CD4-positive, alpha-beta T cell (primary cell): ENCODE results near the gene NACC2. TPM values are rescaled to one million over a fixed set of nuclear protein-coding genes. Genes with fewer than 3 reads are reported as not detected.

ENCODE experiments used
- ATAC-seq: fragments of 200-7000 bp; cut with Tn5 transposase; one replicate; pipeline ENCODE4 v1.10.0; 2022; ENCODE audit warnings: mild to moderate bottlenecking; ENCODE audit not compliant: poor library complexity
- CTCF ChIA-PET: fragments of 350-600 bp; sonication (Branson Sonifier 250); formaldehyde crosslinking; loops from one replicate; lab custom pipeline; 2021; ENCODE audit warnings: antibody characterized with exemption, inconsistent platforms; lab: Charles Lee
- POLR2A ChIA-PET: fragments of 350-600 bp; sonication (Branson Sonifier 250); formaldehyde crosslinking; loops from one replicate; lab custom pipeline; 2021; ENCODE audit warnings: antibody characterized with exemption, inconsistent platforms; lab: Charles Lee
- DNase-seq, 14 experiments: peaks; one replicate each; pipeline ENCODE4 v3.0.0-alpha.2; 2013 to 2020; ENCODE audit warnings: mixed read lengths in 2 of 14
- H3K27ac ChIP-seq, 2 donors: one replicate each; pipeline versions ENCODE4 v1.5.1 to v1.7.0; 2013; ENCODE audit warnings: low read length in 2 of 2, low read depth in 1 of 2, mild to moderate bottlenecking in 1 of 2
- H3K27me3 ChIP-seq, 2 experiments: 1 replicate in 1 of 2; 2 replicates in 1 of 2; pipeline versions ENCODE4 v1.6.1 to v1.7.0; 2013; ENCODE audit warnings: low read length in 2 of 2, control low read depth in 1 of 2, mild to moderate bottlenecking in 1 of 2, moderate library complexity in 1 of 2; ENCODE audit not compliant: insufficient read depth in 2 of 2, control insufficient read depth in 1 of 2
- H3K36me3 ChIP-seq: one replicate; pipeline ENCODE4 v1.6.1; 2013; ENCODE audit warnings: low read length, control low read depth; ENCODE audit not compliant: insufficient read depth
- H3K4me1 ChIP-seq: one replicate; pipeline ENCODE4 v1.6.1; 2013; ENCODE audit warnings: low read length, control low read depth; ENCODE audit not compliant: insufficient read depth
- H3K4me3 ChIP-seq: one replicate; pipeline ENCODE4 v1.5.1; 2013; ENCODE audit warnings: mild to moderate bottlenecking, low read length, moderate library complexity
- H3K9me3 ChIP-seq, 2 experiments: 1 replicate in 1 of 2; 2 replicates in 1 of 2; pipeline versions ENCODE4 v1.6.1 to v1.7.0; 2013; ENCODE audit warnings: low read length in 2 of 2, mild to moderate bottlenecking in 2 of 2, control low read depth in 1 of 2, moderate library complexity in 1 of 2; ENCODE audit not compliant: control insufficient read depth in 1 of 2, insufficient read depth in 1 of 2
- H3K27ac Mint-ChIP-seq: one replicate; pipeline ENCODE4 v1.8.0; 2020; ENCODE audit warnings: mixed read lengths
- H3K27me3 Mint-ChIP-seq: one replicate; pipeline ENCODE4 v1.8.0; 2021; ENCODE audit warnings: mixed read lengths
- H3K36me3 Mint-ChIP-seq: one replicate; pipeline ENCODE4 v1.8.0; 2021; ENCODE audit warnings: low read depth, mixed read lengths
- H3K4me1 Mint-ChIP-seq: one replicate; pipeline ENCODE4 v1.8.0; 2021; ENCODE audit warnings: low read depth, mixed read lengths
- H3K4me3 Mint-ChIP-seq: one replicate; pipeline ENCODE4 v1.8.0; 2020; ENCODE audit warnings: mild to moderate bottlenecking, mixed read lengths
- H3K9me3 Mint-ChIP-seq: one replicate; pipeline ENCODE4 v1.8.0; 2020; ENCODE audit warnings: mixed read lengths
- CTCF ChIP-seq: fragments of 200-600 bp; IDR thresholded peaks from one replicate; pipeline ENCODE4 v1.8.0; 2022; ENCODE audit warnings: antibody characterized with exemption, mild to moderate bottlenecking
- intact Hi-C, 2 experiments: fragments of 100-400 bp; cut with DNase I in 1 of 2; cut with micrococcal nuclease in 1 of 2; formaldehyde crosslinking; loops; one replicate each; pipeline versions ENCODE4 v1.15.1 to v1.9.0; 2023 to 2025; cut with DNase I, micrococcal nuclease
- total RNA-seq, 174 experiments: library from RNA in 2 of 174; stranded (reverse) in 2 of 174; gene quantifications; one replicate each; pipeline ENCODE4 v1.2.3 and lab custom pipeline; 2021 to 2026

The NACC2 gene
- total RNA-seq, 2 experiments from 2014 or later = 2.1 to 2.7 TPM

GRCh38 chr9:136081826-136082495, 13.1 kb downstream of the NACC2 start:
- Mint-ChIP-seq H3K4me3 (no peak overlapping the region), H3K4me1 (peaks cover 5% of the 10 kb centered on the region), H3K9me3 (no peaks in the 10 kb centered on the region), H3K27me3 (no peaks in the 10 kb centered on the region), H3K36me3 (no peaks in the 10 kb centered on the region), H3K27ac (no peak overlapping the region)
- ChIA-PET POLR2A (no interaction called here), CTCF (no interaction called here)
- peak in 1 of 14 experiments; percentile 15 for DNase-seq
- no peak for TF ChIP-seq CTCF
- Histone ChIP-seq H3K27ac (no peak overlapping the region), H3K4me3 (no peak overlapping the region), H3K4me1 (peaks cover 28% of the 10 kb centered on the region), H3K36me3 (no peaks in the 10 kb centered on the region), H3K9me3 (no peaks in the 10 kb centered on the region), H3K27me3 (no peaks in the 10 kb centered on the region)
- intact Hi-C loops = no loop called here
- no peak for ATAC-seq

- no peaks in the 10 kb centered on the region for H3K36me3 ChIP-seq
- H3K4me1 ChIP-seq = peaks cover 24% of the 10 kb centered on the region
- H3K27ac ChIP-seq = no peak overlapping the region
- H3K4me1 Mint-ChIP-seq = peaks cover 6% of the 10 kb centered on the region
- no peak for TF ChIP-seq CTCF
- no peaks in the 10 kb centered on the region for H3K36me3 Mint-ChIP-seq
- CTCF ChIA-PET = no interaction called here
- POLR2A ChIA-PET = no interaction called here
- no peak overlapping the region for H3K27ac Mint-ChIP-seq
- H3K9me3 ChIP-seq = no peaks in the 10 kb centered on the region
- no peak overlapping the region for H3K4me3 ChIP-seq
- intact Hi-C loops = no loop called here
- ATAC-seq (no peak), DNase-seq (no peak)
- no peaks in the 10 kb centered on the region for H3K27me3 ChIP-seq
- H3K9me3 Mint-ChIP-seq = no peaks in the 10 kb centered on the region
- H3K27me3 Mint-ChIP-seq = no peaks in the 10 kb centered on the region
- no peak overlapping the region for H3K4me3 Mint-ChIP-seq
These were observed 13.8 kb downstream of the NACC2 start for GRCh38 chr9:136081113-136081825.

- no peak overlapping the region for H3K27ac ChIP-seq
- H3K4me1 ChIP-seq = peaks cover 29% of the 10 kb centered on the region
- no peaks in the 10 kb centered on the region for H3K27me3 ChIP-seq
- H3K4me1 Mint-ChIP-seq = peaks cover 12% of the 10 kb centered on the region
- no peaks in the 10 kb centered on the region for H3K9me3 ChIP-seq
- H3K36me3 Mint-ChIP-seq = no peaks in the 10 kb centered on the region
- intact Hi-C loops = no loop called here
- H3K27me3 Mint-ChIP-seq = no peaks in the 10 kb centered on the region
- H3K36me3 ChIP-seq = no peaks in the 10 kb centered on the region
- no peak overlapping the region for H3K4me3 Mint-ChIP-seq
- no peak overlapping the region for H3K27ac Mint-ChIP-seq
- DNase-seq (no peak), ATAC-seq (no peak)
- ChIA-PET CTCF (no interaction called here), POLR2A (no interaction called here)
- no peak for TF ChIP-seq CTCF
- H3K9me3 Mint-ChIP-seq = no peaks in the 10 kb centered on the region
- no peak overlapping the region for H3K4me3 ChIP-seq
These were observed 14.4 kb downstream of the NACC2 start for GRCh38 chr9:136080716-136081112.
